Activated CD4-positive, alpha-beta T cell treated with anti-CD3 and anti-CD28 coated beads, Interleukin-2, Interleukin-4, amounts not matched to agents 100 ng/mL and 50 ng/mL, durations not matched to agents 16 hours and 8 hours (primary cell): ENCODE measurements around the gene C16orf46.
"Not testable (repeated sequence)": the region's sequence is repeated elsewhere in the genome, so short reads cannot be mapped to it uniquely, and the experiment has no call there.

Source experiments
- DNase-seq: peaks from one replicate; pipeline ENCODE4 v3.0.0-alpha.2; 2020; ENCODE audit warnings: low spot score

Gene C16orf46, protein sequence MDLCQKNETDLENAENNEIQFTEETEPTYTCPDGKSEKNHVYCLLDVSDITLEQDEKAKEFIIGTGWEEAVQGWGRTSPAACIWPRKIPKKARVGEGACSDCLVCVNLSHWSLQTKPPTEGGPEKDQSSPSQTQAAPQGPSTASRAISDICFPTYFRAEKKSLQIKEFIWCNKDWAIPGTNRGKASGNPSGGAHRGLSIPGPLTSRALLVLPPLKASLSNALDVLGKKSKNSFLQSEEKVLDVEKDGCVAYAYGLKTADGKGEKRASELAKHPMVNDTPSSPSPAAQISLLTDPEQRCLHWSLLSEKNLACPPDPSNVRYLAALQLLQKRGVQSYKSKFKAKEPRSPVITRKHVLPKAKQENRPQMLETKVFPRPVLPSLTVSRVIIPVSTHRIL

DNA sequence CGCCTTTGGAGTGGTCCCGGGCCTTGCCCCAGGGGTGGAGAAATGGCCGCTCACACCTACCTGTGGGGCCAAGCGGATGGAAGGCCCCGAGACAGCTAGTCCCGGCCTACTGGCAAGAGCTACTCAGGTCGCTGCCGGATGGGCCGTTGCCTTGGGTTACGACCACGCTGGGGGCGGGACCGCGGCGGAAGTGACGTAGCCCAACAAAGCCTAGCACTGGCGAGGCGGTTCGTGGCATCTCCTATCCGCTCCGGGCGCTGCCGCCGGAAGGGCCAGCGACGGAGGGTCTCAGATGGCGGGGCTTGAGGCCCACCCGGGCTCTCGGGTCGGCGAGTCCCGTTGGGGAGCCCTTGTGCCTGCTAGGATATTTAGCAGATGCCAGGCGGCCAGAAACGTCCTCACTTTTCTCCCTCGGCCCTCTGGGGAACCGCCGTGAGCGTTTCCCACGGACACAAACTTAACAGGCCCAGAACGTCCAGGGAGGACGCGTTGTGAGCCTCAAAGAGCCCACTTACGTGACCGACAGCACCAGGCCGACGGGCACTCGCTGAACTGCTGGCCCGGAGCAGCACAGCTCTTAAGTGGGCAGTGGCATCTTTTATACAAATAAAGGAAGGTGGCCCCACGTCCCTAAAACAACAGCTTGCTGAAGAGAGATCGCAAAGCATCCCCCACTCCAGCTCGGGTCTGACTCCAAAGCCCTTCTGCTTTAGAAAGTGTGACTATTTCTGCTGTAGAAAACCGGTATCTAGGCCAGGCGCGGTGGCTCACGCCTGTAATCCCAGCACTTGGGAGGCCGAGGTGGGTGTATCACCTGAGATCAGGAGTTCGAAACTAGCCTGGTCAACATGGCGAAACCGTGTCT lies at the start of gene C16orf46:
C16orf46 (minus strand) TSS at position 163 of the 865 bp plus-strand sequence. CDS start 13,283 bp downstream, outside the sequence.
- peak; percentile 97 for DNase-seq

DNA sequence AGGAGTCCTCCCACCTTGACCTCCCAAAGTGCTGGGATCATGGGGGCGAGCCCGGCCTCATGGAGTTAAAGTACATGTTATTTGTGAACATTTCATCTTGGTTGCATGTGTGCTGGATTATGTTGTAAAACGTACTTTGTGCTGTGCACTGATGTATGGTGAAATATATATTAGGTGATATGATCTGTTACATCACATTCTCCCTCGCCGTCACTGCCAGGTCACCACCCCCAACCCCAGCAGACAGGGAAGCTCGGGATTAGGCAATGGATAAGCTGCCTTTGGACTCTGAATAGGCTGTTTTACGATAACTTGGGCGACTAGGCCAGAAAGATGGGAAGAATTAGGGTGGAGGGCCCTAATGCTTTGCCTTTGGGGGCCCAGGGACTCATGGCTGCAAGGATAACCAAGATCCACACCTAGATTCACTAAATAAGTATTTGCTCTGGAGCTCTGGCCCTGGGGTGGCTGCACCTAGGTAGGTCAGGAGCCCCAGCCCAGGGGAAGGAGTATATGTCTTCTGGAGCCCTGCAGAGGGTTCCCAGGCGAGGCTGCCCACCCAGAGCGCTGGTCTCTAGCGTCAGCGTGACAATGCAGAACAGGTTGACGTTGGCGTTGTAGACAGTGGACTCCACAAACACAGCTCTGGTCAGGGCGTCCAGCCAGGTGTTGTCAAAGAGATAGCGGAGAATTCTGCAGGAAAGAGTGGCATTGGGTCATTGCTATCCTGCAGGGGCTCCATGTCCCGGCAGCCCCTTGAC lies 46.2 kb upstream of the C16orf46 start:
- DNase-seq: no peak

DNA sequence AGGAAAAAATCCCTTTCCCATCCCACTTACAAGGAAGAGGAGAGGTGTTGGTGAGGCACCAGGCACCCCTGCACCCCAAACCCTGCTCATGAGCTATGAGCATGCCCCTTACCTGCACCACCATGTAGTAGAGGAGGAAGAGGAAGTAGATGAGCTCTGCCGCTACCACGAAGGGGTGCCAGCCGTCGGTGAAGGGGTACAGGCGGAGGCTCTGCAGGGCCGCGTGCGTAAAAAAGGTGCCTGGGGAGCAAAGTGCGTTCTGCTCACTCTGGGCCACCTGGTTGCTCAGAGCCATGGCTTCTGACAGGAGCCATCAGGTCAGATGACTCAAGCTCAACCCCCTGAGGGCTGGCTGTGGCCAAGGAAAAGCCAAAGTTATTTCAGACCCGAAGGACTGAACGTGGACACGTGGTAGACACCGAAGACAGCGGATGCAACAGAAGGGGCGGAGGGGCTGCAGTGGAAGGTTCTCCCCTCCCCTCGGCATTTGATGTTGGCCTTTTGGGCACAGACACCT lies 44.5 kb upstream of the C16orf46 start:
- DNase-seq: no peak

DNA sequence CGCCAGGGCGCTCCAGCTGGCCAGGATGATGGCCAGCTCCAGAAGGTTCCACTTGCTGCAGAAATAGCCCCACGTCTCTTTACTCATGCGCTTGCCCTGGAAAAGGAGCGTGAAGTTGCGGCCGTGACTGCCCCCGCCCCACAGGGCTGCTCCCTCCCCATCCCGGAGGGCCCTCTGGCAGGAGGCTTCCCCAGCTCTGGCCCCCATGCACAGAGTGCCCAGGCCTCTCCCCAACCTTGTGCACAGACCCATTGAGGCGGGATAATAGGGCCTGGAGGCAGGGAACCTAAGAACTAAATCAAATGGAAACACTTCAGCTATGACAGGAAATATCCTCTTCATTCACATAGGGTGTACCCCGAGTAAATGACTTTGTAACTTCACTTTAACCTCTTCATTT lies 40.4 kb upstream of the C16orf46 start:
- DNase-seq: no peak

DNA sequence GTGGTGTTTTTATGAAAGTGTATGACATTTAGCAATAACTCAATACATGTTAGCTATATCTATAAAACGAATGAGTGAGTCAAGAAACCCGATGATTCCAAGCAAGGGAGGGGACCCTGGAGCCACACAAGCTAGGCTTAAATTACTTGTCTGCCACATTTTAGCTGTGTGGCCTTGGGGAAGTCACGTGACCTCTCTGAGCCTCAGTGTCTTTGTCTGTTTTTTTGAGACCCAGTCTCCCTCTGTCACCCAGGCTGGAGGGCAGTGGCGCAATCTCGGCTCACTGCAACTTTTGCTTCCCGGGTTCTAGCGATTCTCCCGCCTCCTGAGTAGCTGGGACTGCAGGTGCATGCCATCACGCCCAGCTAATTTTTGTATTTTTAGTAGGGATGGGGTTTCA lies 39.2 kb upstream of the C16orf46 start:
- DNase-seq: no peak

DNA sequence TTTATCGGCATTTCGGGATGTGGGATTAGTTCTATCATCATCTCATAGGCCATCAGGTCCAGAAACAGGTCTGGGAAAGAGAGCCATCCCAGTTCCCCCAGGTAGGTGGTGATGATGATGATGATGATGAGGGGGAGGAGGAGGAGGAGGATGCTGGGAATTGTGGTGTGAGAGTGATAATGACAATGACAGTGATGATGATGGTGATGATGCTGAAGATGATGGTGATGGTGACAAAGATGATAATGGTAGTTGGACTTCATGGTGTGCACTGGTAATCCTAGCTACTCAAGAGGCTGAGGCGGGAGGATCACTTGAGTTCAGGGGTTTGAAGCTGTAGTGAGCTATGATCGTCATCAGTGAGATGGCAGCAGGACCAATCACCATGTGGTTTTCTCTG lies 35.4 kb upstream of the C16orf46 start:
- no peak for DNase-seq

DNA sequence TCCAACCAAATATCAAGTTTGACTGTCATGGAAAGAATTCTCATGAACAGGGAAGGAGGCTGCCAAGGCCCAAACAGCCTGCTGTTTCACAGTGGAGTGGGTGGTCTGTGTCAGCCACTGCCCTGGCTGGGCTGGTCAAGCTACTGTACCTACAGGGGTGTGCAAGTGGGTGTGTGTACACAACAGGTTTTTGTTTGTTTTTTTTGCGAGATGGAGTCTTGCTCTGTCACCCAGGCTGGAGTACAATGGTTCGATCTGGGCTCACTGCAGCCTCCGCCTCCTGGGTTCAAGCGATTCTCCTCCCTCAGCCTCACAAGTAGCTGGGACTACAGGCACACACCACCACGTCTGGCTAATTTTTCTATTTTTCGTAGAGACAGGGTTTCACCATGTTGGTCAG lies 32.2 kb upstream of the C16orf46 start:
- not testable (repeated sequence) for DNase-seq

DNA sequence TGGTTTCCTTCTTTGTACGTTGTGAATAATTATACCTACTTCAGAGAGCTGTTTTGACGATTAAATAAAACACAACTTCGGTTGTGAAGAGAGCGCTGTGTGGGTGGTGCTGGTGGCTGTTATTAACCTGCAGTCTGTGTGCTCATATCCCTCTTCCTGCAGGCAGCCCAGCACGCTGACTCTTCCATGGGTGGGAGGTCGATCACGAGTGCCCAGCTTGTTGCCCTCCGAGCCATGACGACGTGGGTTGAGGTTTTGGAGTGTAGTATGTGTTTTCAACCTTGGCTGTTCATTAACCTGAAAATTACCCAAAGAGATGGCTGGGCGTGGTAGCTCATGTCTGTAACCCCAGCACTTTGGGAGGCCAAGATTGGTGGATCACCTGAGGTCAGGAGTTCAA lies 30.5 kb upstream of the C16orf46 start:
- DNase-seq: no peak

DNA sequence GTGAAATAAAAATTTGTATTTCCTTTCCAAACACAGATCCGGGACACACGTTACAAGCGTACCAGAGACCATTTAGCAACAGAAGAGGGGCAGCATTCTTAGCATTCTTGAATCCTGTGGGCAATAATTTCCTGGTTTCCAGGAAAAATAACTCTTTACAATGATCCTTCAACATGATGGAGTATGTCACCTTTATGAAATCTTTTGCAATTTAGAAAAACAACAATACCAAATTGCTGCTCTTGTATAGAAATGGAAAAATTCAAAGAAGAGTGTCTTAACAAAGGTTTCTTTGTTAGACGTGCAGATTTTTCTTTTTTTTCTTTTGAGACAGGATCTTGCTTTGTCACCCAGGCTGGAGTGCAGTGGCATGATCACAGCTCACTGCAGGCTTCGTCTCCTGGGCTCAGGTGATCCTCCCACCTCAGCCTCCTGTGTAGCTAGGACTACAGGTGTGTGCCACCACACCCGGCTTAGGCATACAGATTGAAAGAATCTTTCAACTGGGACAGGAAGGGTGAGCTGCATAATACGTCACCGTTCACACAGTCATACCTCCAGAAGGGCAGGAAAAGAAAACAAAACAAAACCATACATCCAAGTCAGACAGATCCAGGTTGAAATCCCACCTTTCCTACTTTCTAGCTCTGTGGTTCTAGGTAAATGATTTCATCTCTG lies 29.9 kb upstream of the C16orf46 start:
- no peak for DNase-seq

DNA sequence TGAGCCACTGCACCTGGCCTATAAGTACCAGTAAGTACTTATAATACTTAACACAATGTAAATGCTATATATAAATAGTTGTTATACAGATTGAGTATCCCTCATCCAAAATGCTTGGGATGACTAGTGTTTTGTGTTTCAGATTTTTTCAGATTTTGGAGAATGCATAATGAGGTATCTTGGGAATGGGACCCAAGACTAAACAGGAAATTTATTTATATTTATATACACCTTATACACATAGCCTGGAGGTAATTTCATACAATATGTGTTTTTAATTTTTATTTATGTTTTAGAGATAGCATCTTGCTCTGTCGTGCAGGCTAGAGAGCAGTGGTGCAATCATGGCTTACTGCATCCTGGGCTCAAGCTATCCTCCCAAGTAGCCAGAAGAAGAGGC lies 28.9 kb upstream of the C16orf46 start:
- DNase-seq: no peak

DNA sequence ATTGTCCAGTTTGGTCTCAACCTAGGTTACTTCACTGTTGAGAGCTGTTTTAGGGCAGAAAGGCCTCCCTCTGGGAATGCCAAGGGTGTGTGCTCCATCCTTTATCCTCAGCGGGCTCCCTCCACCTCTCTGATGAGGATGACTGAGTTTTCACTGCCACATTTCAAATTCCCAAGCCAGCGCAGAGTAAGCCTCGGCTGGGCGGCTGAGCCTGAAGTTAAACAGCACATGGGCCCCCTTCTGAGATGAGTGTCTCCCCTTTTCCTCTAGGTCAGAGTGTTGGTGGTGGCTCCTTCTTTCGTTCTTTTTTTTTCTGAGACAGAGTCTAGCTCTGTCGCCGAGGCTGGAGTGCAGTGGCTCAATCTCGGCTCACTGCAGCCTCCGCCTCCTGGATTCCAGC lies 24.7 kb upstream of the C16orf46 start:
- DNase-seq: no peak

DNA sequence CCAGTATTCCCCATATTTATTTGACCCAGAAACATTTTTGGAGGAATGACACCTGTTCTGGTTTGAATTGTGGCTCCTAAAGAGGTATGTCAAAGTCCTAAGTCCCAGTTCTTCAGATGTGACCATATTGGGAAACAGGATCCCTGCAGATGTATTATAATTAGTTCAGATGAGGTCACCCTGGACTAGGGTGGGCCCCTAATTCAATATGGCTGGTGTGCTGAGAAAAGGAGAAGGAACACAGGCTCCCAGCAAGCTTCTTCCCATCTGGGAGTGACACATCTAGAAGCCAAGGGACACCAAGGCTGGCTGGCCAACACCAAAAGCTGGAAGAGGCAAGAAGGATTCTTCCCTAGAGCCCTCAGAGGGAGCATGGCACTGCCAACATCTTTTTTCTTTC lies 22.9 kb upstream of the C16orf46 start:
- no peak for DNase-seq

DNA sequence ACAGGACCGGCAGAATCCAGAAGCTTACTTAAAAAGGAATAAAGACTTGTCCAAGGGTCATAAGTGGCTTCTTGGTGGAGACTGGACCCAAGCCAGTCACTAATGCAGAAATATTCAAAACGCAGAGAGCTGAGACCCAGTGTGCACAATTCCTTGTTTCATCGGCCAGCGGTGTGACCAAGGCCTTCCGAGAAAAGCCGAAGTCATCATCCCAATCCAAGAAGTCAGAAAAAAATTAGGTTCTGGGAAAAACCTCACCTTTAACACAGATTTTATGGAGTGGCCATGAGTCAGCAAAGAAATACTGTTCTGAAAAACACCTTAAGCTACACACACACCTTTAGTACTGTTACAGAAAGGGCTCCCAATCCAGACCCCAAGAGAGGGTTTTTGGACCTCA lies 20.2 kb upstream of the C16orf46 start:
- DNase-seq: no peak

DNA sequence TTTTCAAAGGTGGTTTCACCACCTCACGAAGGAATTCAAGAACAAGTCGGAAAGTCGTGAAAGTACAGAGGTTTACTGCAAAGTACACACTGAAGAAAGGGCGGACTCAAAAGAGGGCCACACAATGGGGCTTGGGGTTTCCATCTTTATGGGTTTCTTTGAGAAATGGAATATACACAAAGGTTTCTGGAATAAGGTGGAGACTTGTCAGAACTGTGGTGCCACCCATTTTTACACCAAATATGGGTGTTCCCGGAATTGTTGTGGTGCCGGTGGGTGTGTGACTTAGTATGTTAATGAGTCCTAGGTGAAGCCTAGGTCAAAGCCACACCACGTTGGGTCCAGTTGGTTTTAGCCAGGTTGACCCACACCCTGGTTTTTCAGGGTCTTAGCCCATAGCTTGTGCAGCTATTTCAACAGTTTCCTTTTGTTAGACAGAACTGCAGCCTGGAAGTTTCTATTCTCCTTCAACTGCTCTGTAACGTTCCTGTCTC lies 19.7 kb upstream of the C16orf46 start:
- DNase-seq: no peak

DNA sequence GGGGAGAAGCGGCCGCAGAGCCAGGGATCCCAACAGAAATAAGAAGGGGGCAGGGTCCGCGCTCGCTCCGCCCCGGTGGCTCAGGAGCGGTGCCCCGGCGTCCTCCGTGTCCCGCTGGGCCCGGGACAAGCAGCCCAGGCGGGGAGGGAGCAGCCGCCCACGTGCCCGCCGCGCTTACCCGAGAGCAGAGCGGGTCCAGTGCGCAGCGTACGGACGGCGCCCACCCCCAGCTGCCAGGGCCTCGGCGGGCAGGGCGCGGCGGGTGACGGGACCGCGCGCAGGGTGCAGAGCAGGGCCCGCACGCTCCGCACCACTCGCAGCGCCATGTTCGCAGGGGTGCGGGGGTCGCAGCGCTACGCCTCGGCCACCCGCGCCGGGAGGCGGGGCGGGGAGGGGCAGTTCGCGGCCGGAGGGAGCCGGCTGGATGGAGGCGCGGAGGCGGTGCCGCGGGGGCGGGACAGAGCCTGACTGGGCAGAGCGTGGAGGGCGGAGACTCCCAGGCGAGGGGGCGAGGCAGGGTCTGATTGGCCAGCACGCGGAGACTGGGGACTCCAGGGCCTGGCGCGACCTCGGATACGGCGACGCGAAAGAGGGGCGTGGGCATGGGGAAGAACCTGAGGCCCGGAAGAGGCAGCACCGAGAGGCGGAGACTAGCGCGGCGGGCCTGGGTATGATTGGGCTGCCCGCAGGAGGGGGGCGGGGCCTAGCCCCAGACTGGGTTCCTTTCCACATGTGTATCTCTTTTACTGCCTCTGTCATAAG lies 19.1 kb upstream of the C16orf46 start, which contains the start of gene GCSH:
GCSH (minus strand) TSS at position 443 of the 762 bp plus-strand sequence; CDS start at position 326, 117 bp downstream.
- peak; percentile 99 for DNase-seq

DNA sequence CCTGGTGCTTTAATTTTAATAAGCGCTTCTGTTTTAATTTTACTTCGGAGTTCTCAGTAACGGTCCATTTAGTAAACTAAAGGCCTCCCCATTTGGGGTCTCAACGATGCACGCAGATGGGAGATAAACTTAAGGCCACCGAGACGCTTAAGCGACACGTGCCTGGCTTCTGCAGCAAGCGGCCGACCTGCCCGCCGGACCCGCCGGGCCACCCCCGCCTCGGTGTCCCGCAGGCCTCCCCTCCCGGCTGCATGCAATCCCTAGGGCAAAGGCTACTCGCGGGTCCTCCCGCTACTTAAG lies 18.6 kb upstream of the C16orf46 start:
- DNase-seq: no peak

DNA sequence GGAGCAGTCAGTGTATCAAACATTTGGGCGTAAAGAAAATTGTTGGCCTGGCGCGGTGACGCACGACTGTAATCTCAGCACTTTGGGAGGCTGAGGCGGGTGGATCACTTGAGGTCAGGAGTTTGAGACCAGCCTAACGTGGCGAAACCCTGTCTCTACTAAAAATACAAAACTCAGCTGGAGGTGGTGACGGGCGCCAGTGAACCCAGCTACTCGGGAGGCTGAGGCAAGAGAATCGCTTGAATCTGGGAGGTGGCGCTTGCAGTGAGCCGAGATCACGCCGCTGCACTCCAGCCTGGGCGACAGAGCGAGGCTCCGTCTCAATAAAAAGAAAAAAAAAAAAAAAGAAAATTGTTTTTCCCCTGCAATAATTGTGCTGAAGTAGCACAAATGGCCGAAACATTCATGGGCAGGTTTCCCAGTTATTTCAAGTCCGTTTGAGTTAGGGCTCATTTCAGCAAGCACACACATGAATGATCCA lies 17.8 kb upstream of the C16orf46 start:
- no peak for DNase-seq

DNA sequence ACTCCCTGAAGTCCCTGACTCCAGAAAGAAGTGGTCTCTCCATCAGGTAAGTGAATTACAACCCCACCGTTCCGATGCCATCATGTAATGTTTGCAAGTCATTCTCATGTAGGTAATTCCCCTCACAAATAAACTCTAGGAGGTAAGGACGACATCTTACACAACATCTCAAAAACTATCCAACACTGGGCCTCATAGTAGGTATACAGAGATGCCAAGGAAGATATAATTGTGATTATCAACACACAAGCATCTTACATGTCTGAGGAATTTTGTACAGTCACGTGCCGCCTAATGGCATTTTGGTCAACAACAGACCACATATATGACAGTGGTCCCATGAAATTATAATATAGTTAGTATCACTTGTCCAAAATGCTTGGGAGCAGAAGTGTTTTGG lies 11.8 kb upstream of the C16orf46 start:
- DNase-seq: no peak

DNA sequence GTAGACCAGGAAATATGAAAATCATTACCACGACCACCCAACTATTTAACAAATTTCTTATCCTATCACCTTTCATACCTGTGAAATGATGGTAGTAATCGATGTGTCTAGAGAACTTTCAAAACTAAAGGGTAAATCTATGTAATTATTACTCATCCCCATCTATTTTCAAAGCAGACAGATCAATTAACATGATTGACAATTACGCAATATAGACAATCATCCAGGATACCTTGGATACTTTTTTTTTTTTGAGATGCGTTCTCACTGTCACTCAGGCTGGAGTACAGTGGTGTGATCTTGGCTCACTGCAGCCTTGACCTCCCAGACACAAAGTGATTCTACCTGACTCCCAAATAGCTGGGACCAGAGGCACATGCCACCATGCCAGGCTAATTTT lies 4.0 kb upstream of the C16orf46 start:
- no peak for DNase-seq

DNA sequence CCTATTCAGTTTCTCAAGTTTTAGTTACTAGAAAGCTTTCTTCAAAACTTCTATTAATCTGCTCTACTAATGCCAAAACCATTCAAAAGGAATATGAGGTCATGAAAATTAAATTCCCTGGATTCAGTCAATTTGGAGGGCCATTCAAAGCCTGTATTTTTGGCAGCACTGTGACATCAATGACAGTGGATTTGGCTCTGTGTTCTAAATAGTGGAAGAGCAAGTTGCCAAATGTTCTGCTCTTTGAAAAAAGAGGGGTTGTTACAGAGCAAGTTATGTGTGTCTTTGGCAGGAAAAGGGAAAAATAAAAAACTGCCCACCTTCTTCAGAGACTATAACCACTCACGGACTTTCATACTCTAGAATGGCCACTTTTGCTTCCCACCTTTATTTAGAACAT lies 3.2 kb upstream of the C16orf46 start:
- DNase-seq: no peak
